Measurements from ENCODE around the gene PDHX. TPM values are rescaled to one million over a fixed set of nuclear protein-coding genes. Genes with fewer than 3 reads are reported as not detected.

PDHX gene
- total and polyA plus RNA-seq, 2 of the 4 experiments (the other 2 are of a cell fraction): 19.8 to 26.7 TPM

- POLR2A ChIA-PET (ENCODE audit: unreplicated experiment): no interaction called here
- H3K27me3 ChIP-seq (ENCODE audit: control insufficient read depth, insufficient read depth, low read length): no peaks in the 10 kb centered on the region
- H3K18ac ChIP-seq (ENCODE audit: low read depth, low read length): no peak overlapping the region
- no TSS peak for BruUV-seq (replicated peaks)
- no peak overlapping the region for H3K23ac ChIP-seq (ENCODE audit: low read depth, low read length)
- peaks cover 18% of the 10 kb centered on the region for H3K36me3 ChIP-seq (ENCODE audit: control insufficient read depth, insufficient read depth, low read length)
- H2BK120ac ChIP-seq (ENCODE audit: low read depth, low read length): no peak overlapping the region
- H3K9ac ChIP-seq (ENCODE audit: low read depth, low read length): no peak overlapping the region
- H3K56ac ChIP-seq (ENCODE audit: extremely low read depth, insufficient read depth, low read length): no peak overlapping the region
- no peak for ATAC-seq (ENCODE audit: low read depth)
- H3K9me1 ChIP-seq (ENCODE audit: insufficient read depth, low read length): peaks cover 3% of the 10 kb centered on the region; the same call in 1 of the 2 replicates
- in situ Hi-C loops (cut with MboI; ENCODE audit: low sequenced_read_pairs): no loop called here
- no peak overlapping the region for H3K4me2 ChIP-seq (ENCODE audit: low read depth, low read length)
- dilution Hi-C loops (cut with HindIII; ENCODE audit: low sequenced_read_pairs, unreplicated experiment): no loop called here
- no peak overlapping the region for H2BK15ac ChIP-seq (ENCODE audit: low read depth, low read length)
- no peak overlapping the region for H4K91ac ChIP-seq (ENCODE audit: insufficient read depth, low read depth, low read length)
- no peaks in the 10 kb centered on the region for H4K20me1 ChIP-seq (ENCODE audit: insufficient read depth, low read length)
- no peak overlapping the region for H4K5ac ChIP-seq (ENCODE audit: low read depth, low read length)
- no peak overlapping the region for H3K4me3 ChIP-seq (ENCODE audit: insufficient read depth, low read depth, low read length)
- CTCF ChIA-PET: no interaction called here
- no peak overlapping the region; the same call in 1 of the 2 replicates for H3K4ac ChIP-seq (ENCODE audit: low read depth, low read length)
- H3K27ac ChIP-seq (ENCODE audit: insufficient read depth, low read length): no peak overlapping the region
- no peaks in the 10 kb centered on the region for H3K4me1 ChIP-seq (ENCODE audit: control insufficient read depth, insufficient read depth, low read length)
- no peak for DNase-seq
- TF ChIP-seq RCOR1 (IDR thresholded peaks at IDR 0.05; ENCODE audit: insufficient replicate concordance, low read length): no peak
- no peak for TF ChIP-seq MAFK (IDR thresholded peaks at IDR 0.05; ENCODE audit: low read depth, low read length)
- TF ChIP-seq RAD21 (IDR thresholded peaks at IDR 0.05; ENCODE audit: low read length): no peak
- no peak for TF ChIP-seq SMC3 (IDR thresholded peaks at IDR 0.05; ENCODE audit: low read depth, low read length)
- TF ChIP-seq NFE2L2 (IDR thresholded peaks at IDR 0.05; ENCODE audit: low read depth, low read length): no peak
- TF ChIP-seq MXI1 (IDR thresholded peaks at IDR 0.05; ENCODE audit: borderline replicate concordance, low read depth, low read length): no peak
- no peak for TF ChIP-seq CEBPB (IDR thresholded peaks at IDR 0.05; ENCODE audit: low read depth, low read length)
- no peak for TF ChIP-seq MAZ (IDR thresholded peaks at IDR 0.05; ENCODE audit: borderline replicate concordance, low read depth, low read length)
- TF ChIP-seq BHLHE40 (IDR thresholded peaks at IDR 0.05; ENCODE audit: low read depth, low read length): no peak
- no peak for TF ChIP-seq ELK1 (IDR thresholded peaks at IDR 0.05; ENCODE audit: borderline replicate concordance, low read depth, low read length)
- no peak for TF ChIP-seq RFX5 (IDR thresholded peaks at IDR 0.05; ENCODE audit: low read depth, low read length)
- TF ChIP-seq CHD1 (IDR thresholded peaks at IDR 0.05; ENCODE audit: low read depth, low read length): no peak
- TF ChIP-seq POLR2A (IDR thresholded peaks at IDR 0.05; ENCODE audit: low read depth, low read length): no peak
- TF ChIP-seq USF2 (IDR thresholded peaks at IDR 0.05; ENCODE audit: low read depth, low read length): no peak
- TF ChIP-seq FOS (IDR thresholded peaks at IDR 0.05; ENCODE audit: low read depth, low read length): no peak
- TF ChIP-seq, protein P1, sequence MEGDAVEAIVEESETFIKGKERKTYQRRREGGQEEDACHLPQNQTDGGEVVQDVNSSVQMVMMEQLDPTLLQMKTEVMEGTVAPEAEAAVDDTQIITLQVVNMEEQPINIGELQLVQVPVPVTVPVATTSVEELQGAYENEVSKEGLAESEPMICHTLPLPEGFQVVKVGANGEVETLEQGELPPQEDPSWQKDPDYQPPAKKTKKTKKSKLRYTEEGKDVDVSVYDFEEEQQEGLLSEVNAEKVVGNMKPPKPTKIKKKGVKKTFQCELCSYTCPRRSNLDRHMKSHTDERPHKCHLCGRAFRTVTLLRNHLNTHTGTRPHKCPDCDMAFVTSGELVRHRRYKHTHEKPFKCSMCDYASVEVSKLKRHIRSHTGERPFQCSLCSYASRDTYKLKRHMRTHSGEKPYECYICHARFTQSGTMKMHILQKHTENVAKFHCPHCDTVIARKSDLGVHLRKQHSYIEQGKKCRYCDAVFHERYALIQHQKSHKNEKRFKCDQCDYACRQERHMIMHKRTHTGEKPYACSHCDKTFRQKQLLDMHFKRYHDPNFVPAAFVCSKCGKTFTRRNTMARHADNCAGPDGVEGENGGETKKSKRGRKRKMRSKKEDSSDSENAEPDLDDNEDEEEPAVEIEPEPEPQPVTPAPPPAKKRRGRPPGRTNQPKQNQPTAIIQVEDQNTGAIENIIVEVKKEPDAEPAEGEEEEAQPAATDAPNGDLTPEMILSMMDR (conservative IDR thresholded peaks at IDR 0.05; ENCODE audit: low read depth, low read length): no peak
- intact Hi-C loops (cut with micrococcal nuclease): no loop called here
- H2AK9ac ChIP-seq (replicated peaks; ENCODE audit: low read depth, low read length, poor library complexity): no peak overlapping the region
- WGBS, 2 experiments (ENCODE audit: extremely low coverage in 2 of 2, insufficient read length in 1 of 2): 88% methylated on average over 1 of the region's 5 CpGs; no CpG with 5 or more reads in 1 of the 2 experiments
- no peak overlapping the region for H2AK5ac ChIP-seq (ENCODE audit: low read depth, low read length)
- no peaks in the 10 kb centered on the region for H3K9me3 ChIP-seq (ENCODE audit: control insufficient read depth, insufficient read depth, low read length)
- H2AFZ ChIP-seq (replicated peaks; ENCODE audit: low read length, poor library complexity): no peak overlapping the region
- no peak overlapping the region for H2BK5ac ChIP-seq (ENCODE audit: low read depth, low read length, poor library complexity, severe bottlenecking)
- H4K8ac ChIP-seq (ENCODE audit: low read depth in 2 of 2, low read length in 2 of 2): no peak overlapping the region
- peaks cover 10 to 18% of the 10 kb centered on the region in 2 experiments; a peak in 3 of 4 replicates for H3K79me1 ChIP-seq (ENCODE audit: low read depth in 1 of 2, low read length in 2 of 2)
- no peak overlapping the region for H3K14ac ChIP-seq (replicated peaks; ENCODE audit: low read depth, low read length)
- H2BK20ac ChIP-seq (ENCODE audit: low read depth, low read length): no peak overlapping the region
These were observed 46.9 kb downstream of the PDHX start for GRCh38 chr11:34963351-34963750.
